HG03196 (cell line): ENCODE data around the gene SVIL.
"Not testable (repeated sequence)": the region's sequence is repeated elsewhere in the genome, so short reads cannot be mapped to it uniquely, and the experiment has no call there.

Source experiments
- ATAC-seq: cut with Tn5 transposase; IDR thresholded peaks from one replicate; pipeline ENCODE4 v1.9.1; 2021; ENCODE audit not compliant: unreplicated experiment

SVIL gene

GRCh38 chr10:29624357-29624756 is 10.4 kb downstream of the SVIL start:
- not testable (repeated sequence) for ATAC-seq

GRCh38 chr10:29623797-29624196 is 11.0 kb downstream of the SVIL start:
- no peak for ATAC-seq

GRCh38 chr10:29622382-29622922 is 12.3 kb downstream of the SVIL start:
- ATAC-seq, result no peak

- ATAC-seq, result no peak
These were observed 13.6 kb downstream of the SVIL start for GRCh38 chr10:29621161-29621560.

GRCh38 chr10:29620112-29620690 is 14.6 kb downstream of the SVIL start:
- no peak for ATAC-seq

GRCh38 chr10:29619241-29619669 is 15.5 kb downstream of the SVIL start:
- ATAC-seq, result no peak

GRCh38 chr10:29618341-29619171 is 16.2 kb downstream of the SVIL start:
- no peak for ATAC-seq

- ATAC-seq, result no peak
These were observed 16.9 kb downstream of the SVIL start for GRCh38 chr10:29617880-29618340.

- ATAC-seq, result no peak
These were observed 18.2 kb downstream of the SVIL start for GRCh38 chr10:29616542-29616941.

- no peak for ATAC-seq
These were observed 19.6 kb downstream of the SVIL start for GRCh38 chr10:29615195-29615594.

GRCh38 chr10:29614289-29614688 is 20.5 kb downstream of the SVIL start:
- ATAC-seq, result not testable (repeated sequence)

GRCh38 chr10:29613791-29614190 is 21.0 kb downstream of the SVIL start:
- ATAC-seq, result no peak

GRCh38 chr10:29613196-29613595 is 21.6 kb downstream of the SVIL start:
- no peak for ATAC-seq

GRCh38 chr10:29612657-29613056 is 22.1 kb downstream of the SVIL start:
- no peak for ATAC-seq

- no peak for ATAC-seq
These were observed 22.9 kb downstream of the SVIL start for GRCh38 chr10:29611781-29612381.

- no peak for ATAC-seq
These were observed 23.7 kb downstream of the SVIL start for GRCh38 chr10:29610876-29611647.

GRCh38 chr10:29610331-29610730 is 24.4 kb downstream of the SVIL start:
- ATAC-seq, result not testable (repeated sequence)

GRCh38 chr10:29609696-29610095 is 25.1 kb downstream of the SVIL start:
- ATAC-seq, result no peak

GRCh38 chr10:29608476-29609301 is 26.1 kb downstream of the SVIL start:
- no peak for ATAC-seq

GRCh38 chr10:29608062-29608461 is 26.7 kb downstream of the SVIL start:
- ATAC-seq, result no peak
